Neural cell (in vitro differentiated cells): ENCODE data around the gene TTC31.

Experiments used
- EZH2 ChIP-seq: fragments of 200-600, 300-800 bp; shearing (Covaris generic), sonication (generic); IDR thresholded peaks from 2 replicates; pipeline ENCODE4 v1.6.1; 2014; ENCODE audit warnings: antibody characterized with exemption, low read length, borderline replicate concordance, mild to moderate bottlenecking; ENCODE audit not compliant: insufficient read depth, poor library complexity, severe bottlenecking
- TF ChIP-seq, protein P1 (sequence below): fragments of 450-650 bp; IDR thresholded peaks from 2 replicates; pipeline ENCODE4 v1.5.1; 2014; ENCODE audit warnings: antibody characterized with exemption, mild to moderate bottlenecking, moderate library complexity; ENCODE audit not compliant: poor library complexity, severe bottlenecking

DNA sequence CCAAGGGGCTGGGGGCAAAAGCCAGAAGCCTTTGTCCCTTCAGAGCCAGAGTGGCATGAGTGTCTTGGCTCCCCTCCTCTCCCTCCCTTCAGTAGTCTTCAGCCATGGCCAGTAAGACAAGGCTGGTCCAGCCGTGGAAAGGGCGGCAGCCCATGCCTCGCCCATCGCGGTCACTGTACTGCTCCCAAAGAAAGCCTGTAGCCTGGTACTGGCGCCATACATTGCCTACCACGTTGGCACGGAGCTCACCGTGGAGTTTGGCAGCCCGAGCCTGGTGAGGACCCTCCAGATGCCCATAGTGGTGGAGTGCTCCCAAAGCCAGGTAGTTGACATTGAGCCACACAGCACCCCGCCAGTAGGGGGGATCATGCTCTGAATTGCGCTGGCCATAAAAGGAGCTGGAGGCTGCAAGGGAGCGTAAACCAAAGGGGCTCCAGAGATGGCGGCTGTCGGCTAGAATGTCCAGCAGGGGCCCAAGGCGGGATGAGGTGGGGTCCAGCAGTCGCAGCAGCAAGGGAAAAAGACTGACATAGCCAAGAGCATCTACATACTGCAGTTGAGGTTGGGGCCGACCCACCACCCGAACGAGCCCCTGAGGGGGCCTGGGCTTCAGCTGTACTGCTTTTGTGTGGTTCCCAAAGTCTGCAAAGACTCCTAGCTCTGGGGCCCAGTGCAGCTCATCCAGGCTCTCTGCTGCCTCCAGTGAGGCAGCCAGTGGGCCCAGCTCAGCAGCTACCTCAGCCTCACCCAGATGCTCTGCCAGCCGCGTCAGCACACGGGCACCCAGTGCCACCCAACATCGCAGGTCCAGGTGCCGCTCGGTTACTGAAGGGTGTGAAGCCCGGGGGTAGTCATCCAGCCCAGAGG lies 21.5 kb upstream of the TTC31 start:
- TF ChIP-seq, protein P1, sequence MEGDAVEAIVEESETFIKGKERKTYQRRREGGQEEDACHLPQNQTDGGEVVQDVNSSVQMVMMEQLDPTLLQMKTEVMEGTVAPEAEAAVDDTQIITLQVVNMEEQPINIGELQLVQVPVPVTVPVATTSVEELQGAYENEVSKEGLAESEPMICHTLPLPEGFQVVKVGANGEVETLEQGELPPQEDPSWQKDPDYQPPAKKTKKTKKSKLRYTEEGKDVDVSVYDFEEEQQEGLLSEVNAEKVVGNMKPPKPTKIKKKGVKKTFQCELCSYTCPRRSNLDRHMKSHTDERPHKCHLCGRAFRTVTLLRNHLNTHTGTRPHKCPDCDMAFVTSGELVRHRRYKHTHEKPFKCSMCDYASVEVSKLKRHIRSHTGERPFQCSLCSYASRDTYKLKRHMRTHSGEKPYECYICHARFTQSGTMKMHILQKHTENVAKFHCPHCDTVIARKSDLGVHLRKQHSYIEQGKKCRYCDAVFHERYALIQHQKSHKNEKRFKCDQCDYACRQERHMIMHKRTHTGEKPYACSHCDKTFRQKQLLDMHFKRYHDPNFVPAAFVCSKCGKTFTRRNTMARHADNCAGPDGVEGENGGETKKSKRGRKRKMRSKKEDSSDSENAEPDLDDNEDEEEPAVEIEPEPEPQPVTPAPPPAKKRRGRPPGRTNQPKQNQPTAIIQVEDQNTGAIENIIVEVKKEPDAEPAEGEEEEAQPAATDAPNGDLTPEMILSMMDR: no peak
- TF ChIP-seq EZH2: no peak
